HepG2 (cell line): ENCODE measurements around the gene FIZ1. TPM values are rescaled to one million over a fixed set of nuclear protein-coding genes. Genes with fewer than 3 reads are reported as not detected.

Source experiments
- FLYWCH1 ChIP-seq: sonication (generic); formaldehyde crosslinking; IDR thresholded peaks from 2 replicates; pipeline ENCODE4 v1.8.1; 2023; ENCODE audit warnings: mild to moderate bottlenecking, missing genetic modification reagents
- FOXK2 ChIP-seq: fragments of 450-650 bp; IDR thresholded peaks from 2 replicates; pipeline ENCODE4 v1.6.1; 2016
- FOXP1 ChIP-seq, 2 experiments: fragments of 450-650 bp in 1 of 2; IDR thresholded peaks; 2 replicates each; pipeline ENCODE4 v1.6.1; 2017 to 2018; ENCODE audit warnings: antibody characterized with exemption in 1 of 2
- HMG20A ChIP-seq: IDR thresholded peaks from 2 replicates; pipeline ENCODE4 v1.6.1; 2016; ENCODE audit warnings: borderline replicate concordance
- KDM3A ChIP-seq: IDR thresholded peaks from 2 replicates; pipeline ENCODE4 v1.6.1; 2018; ENCODE audit warnings: low read depth, missing compliant biosample characterization
- MTF1 ChIP-seq: sonication (generic); formaldehyde crosslinking; IDR thresholded peaks from 2 replicates; pipeline ENCODE4 v1.5.0; 2020; ENCODE audit warnings: missing genetic modification reagents
- NFRKB ChIP-seq: fragments of 450-650 bp; IDR thresholded peaks from 2 replicates; pipeline ENCODE4 v1.6.1; 2017
- RFX5 ChIP-seq: IDR thresholded peaks from 2 replicates; pipeline ENCODE4 v1.6.1; 2011; ENCODE audit warnings: low read depth, low read length, improper control_type of control experiment
- SMAD1 ChIP-seq: sonication (generic); formaldehyde crosslinking; IDR thresholded peaks from 2 replicates; pipeline ENCODE4 v1.4.0; 2020; ENCODE audit warnings: missing genetic modification reagents, low read depth, mild to moderate bottlenecking, borderline replicate concordance
- SNAPC2 ChIP-seq: sonication (generic); formaldehyde crosslinking; IDR thresholded peaks from 2 replicates; pipeline ENCODE4 v1.8.1; 2022; ENCODE audit warnings: mild to moderate bottlenecking, missing genetic modification reagents
- TCF7 ChIP-seq: sonication (generic); IDR thresholded peaks from 2 replicates; pipeline ENCODE4 v1.6.1; 2016; ENCODE audit warnings: antibody characterized with exemption, low read depth
- ZNF24 ChIP-seq: fragments of 450-650 bp; IDR thresholded peaks from 2 replicates; pipeline ENCODE4 v1.6.1; 2017; ENCODE audit warnings: antibody characterized with exemption, mild to moderate bottlenecking
- ZNF468 ChIP-seq: sonication (generic); formaldehyde crosslinking; IDR thresholded peaks from 2 replicates; pipeline ENCODE4 v1.8.0; 2022; ENCODE audit warnings: mild to moderate bottlenecking, moderate library complexity, missing genetic modification reagents
- ZNF484 ChIP-seq: sonication (generic); formaldehyde crosslinking; IDR thresholded peaks from 2 replicates; pipeline ENCODE4 v1.5.1; 2020; ENCODE audit warnings: mild to moderate bottlenecking, low read depth, missing genetic modification reagents, borderline replicate concordance
- ZNF713 ChIP-seq: sonication (generic); formaldehyde crosslinking; IDR thresholded peaks from 2 replicates; pipeline ENCODE4 v1.4.0; 2020; ENCODE audit warnings: mild to moderate bottlenecking, missing genetic modification reagents
- polyA plus RNA-seq, 8 experiments: library from polyadenylated mRNA; depleted of rRNA in 3 of 8; stranded (reverse) in 7 of 8; unstranded in 1 of 8; fragments of >200 nt; fragmentation: Illumina TruSeq in 4 of 8; extraction: Trizol in 4 of 8; gene quantifications; 2 replicates each; pipeline versions ENCODE4 v1.2.1 to v1.2.3, GENCODE V29; 2011 to 2016; ENCODE audit warnings: low read depth in 4 of 8, missing spikeins in 1 of 8, mixed read lengths in 1 of 8; ENCODE audit not compliant: insufficient read depth in 1 of 8
- total RNA-seq, 5 experiments: library from RNA; depleted of rRNA; stranded (reverse); fragments of >200 nt; fragmentation: Illumina TruSeq; extraction: Trizol; gene quantifications; 2 replicates each; pipeline ENCODE4 v1.2.3, GENCODE V29; 2016; ENCODE audit warnings: low read depth in 1 of 5
- TF ChIP-seq, protein P1 (sequence below): IDR thresholded peaks from 2 replicates; pipeline ENCODE4 v1.6.1; 2018; ENCODE audit warnings: missing genetic modification reagents, mild to moderate bottlenecking, missing compliant biosample characterization
- TF ChIP-seq, protein P2 (sequence below): IDR thresholded peaks from 2 replicates; pipeline ENCODE4 v1.6.1; 2016; ENCODE audit warnings: low read depth, missing genetic modification reagents, missing compliant biosample characterization
- TF ChIP-seq, protein P3 (sequence below): sonication (generic); formaldehyde crosslinking; IDR thresholded peaks from 2 replicates; pipeline ENCODE4 v1.4.0; 2020; ENCODE audit warnings: mild to moderate bottlenecking, low read depth, missing genetic modification reagents
- TF ChIP-seq, protein P4 (sequence below): sonication (generic); formaldehyde crosslinking; IDR thresholded peaks from 2 replicates; pipeline ENCODE4 v1.4.0; 2020; ENCODE audit warnings: missing genetic modification reagents, borderline replicate concordance

The FIZ1 gene
- total and polyA plus RNA-seq, 2 of the 13 experiments (the other 11 are each of a cell fraction or from before 2014, with no cell fraction given): 3.6 to 5.9 TPM

DNA sequence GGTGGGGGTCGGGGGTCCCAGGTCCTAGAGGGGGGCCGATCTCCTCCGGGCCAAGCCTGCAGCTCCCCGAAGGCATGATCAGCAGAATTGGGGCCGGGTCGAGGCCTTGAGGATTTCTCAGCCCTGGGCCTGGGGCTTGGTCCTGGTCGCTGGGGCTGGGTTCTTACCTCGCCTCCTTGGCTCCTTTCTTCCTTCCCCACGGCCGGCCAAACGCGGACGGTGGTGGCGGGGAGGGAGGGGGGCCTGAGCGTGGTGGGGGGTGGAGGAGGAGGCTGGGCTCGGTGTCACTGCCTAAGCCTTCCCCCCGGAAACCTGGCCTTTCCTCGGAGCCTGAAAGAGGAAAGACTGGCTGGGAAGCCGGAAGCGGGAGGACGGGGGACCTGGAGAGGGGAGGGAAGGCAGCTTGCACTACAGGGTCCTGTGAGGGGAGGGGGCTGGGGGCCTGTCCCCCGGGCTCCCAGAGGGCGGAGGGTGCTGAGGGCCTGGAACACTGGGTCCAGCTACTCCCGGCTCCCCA, 18.6 kb downstream of the FIZ1 start, which contains the start of gene ZNF579 (continued):
- TF ChIP-seq RFX5 (no peak), ZNF468 (CRISPR knock-in tag) (no peak), ZNF24 (peak; percentile 68; the same call in 1 of the 2 replicates), MTF1 (CRISPR knock-in tag) (no peak), NFRKB (no peak), SMAD1 (CRISPR knock-in tag) (no peak), ZNF713 (CRISPR knock-in tag) (no peak), KDM3A (CRISPR knock-in tag) (0 out of 2 replicates have a peak, but pooled peaks have one; percentile 42), FLYWCH1 (no peak), ZNF484 (CRISPR knock-in tag) (no peak), SNAPC2 (peak; percentile 65; the same call in 1 of the 2 replicates), TCF7 (no peak), FOXK2 (no peak), FOXP1 (IDR thresholded peaks at IDR 0.05) (no peak), FOXP1 (CRISPR knock-in tag; IDR thresholded peaks at IDR 0.05) (no peak), HMG20A (no peak)
- TF ChIP-seq, protein P1, sequence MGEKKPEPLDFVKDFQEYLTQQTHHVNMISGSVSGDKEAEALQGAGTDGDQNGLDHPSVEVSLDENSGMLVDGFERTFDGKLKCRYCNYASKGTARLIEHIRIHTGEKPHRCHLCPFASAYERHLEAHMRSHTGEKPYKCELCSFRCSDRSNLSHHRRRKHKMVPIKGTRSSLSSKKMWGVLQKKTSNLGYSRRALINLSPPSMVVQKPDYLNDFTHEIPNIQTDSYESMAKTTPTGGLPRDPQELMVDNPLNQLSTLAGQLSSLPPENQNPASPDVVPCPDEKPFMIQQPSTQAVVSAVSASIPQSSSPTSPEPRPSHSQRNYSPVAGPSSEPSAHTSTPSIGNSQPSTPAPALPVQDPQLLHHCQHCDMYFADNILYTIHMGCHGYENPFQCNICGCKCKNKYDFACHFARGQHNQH (CRISPR knock-in tag): no peak; the same call in 1 of the 2 replicates
- TF ChIP-seq, protein P2, sequence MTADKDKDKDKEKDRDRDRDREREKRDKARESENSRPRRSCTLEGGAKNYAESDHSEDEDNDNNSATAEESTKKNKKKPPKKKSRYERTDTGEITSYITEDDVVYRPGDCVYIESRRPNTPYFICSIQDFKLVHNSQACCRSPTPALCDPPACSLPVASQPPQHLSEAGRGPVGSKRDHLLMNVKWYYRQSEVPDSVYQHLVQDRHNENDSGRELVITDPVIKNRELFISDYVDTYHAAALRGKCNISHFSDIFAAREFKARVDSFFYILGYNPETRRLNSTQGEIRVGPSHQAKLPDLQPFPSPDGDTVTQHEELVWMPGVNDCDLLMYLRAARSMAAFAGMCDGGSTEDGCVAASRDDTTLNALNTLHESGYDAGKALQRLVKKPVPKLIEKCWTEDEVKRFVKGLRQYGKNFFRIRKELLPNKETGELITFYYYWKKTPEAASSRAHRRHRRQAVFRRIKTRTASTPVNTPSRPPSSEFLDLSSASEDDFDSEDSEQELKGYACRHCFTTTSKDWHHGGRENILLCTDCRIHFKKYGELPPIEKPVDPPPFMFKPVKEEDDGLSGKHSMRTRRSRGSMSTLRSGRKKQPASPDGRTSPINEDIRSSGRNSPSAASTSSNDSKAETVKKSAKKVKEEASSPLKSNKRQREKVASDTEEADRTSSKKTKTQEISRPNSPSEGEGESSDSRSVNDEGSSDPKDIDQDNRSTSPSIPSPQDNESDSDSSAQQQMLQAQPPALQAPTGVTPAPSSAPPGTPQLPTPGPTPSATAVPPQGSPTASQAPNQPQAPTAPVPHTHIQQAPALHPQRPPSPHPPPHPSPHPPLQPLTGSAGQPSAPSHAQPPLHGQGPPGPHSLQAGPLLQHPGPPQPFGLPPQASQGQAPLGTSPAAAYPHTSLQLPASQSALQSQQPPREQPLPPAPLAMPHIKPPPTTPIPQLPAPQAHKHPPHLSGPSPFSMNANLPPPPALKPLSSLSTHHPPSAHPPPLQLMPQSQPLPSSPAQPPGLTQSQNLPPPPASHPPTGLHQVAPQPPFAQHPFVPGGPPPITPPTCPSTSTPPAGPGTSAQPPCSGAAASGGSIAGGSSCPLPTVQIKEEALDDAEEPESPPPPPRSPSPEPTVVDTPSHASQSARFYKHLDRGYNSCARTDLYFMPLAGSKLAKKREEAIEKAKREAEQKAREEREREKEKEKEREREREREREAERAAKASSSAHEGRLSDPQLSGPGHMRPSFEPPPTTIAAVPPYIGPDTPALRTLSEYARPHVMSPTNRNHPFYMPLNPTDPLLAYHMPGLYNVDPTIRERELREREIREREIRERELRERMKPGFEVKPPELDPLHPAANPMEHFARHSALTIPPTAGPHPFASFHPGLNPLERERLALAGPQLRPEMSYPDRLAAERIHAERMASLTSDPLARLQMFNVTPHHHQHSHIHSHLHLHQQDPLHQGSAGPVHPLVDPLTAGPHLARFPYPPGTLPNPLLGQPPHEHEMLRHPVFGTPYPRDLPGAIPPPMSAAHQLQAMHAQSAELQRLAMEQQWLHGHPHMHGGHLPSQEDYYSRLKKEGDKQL (CRISPR knock-in tag): no peak
- TF ChIP-seq, protein P3, sequence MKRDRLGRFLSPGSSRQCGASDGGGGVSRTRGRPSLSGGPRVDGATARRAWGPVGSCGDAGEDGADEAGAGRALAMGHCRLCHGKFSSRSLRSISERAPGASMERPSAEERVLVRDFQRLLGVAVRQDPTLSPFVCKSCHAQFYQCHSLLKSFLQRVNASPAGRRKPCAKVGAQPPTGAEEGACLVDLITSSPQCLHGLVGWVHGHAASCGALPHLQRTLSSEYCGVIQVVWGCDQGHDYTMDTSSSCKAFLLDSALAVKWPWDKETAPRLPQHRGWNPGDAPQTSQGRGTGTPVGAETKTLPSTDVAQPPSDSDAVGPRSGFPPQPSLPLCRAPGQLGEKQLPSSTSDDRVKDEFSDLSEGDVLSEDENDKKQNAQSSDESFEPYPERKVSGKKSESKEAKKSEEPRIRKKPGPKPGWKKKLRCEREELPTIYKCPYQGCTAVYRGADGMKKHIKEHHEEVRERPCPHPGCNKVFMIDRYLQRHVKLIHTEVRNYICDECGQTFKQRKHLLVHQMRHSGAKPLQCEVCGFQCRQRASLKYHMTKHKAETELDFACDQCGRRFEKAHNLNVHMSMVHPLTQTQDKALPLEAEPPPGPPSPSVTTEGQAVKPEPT (CRISPR knock-in tag): no peak
- TF ChIP-seq, protein P4, sequence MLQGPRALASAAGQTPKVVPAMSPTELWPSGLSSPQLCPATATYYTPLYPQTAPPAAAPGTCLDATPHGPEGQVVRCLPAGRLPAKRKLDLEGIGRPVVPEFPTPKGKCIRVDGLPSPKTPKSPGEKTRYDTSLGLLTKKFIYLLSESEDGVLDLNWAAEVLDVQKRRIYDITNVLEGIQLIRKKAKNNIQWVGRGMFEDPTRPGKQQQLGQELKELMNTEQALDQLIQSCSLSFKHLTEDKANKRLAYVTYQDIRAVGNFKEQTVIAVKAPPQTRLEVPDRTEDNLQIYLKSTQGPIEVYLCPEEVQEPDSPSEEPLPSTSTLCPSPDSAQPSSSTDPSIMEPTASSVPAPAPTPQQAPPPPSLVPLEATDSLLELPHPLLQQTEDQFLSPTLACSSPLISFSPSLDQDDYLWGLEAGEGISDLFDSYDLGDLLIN: no peak
